Measurements from ENCODE around the gene CXXC5. TPM values are rescaled to one million over a fixed set of nuclear protein-coding genes. Genes with fewer than 3 reads are reported as not detected.

CXXC5 gene
- total RNA-seq, 2 donors from 2014 or later: 58.5 to 62.5 TPM

GRCh38 chr5:139681112-139681458 lies 32.9 kb downstream of the CXXC5 start:
- no peak for ATAC-seq (ENCODE audit: insufficient number of reproducible peaks, low FRiP score, low read depth)
- peaks cover 21% of the 10 kb centered on the region for H3K36me3 ChIP-seq
- H3K4me3 ChIP-seq: no peak overlapping the region
- H3K4me1 ChIP-seq (ENCODE audit: control insufficient read depth in 1 of 2, low read depth in 2 of 2): peaks cover 28 to 50% of the 10 kb centered on the region in 2 donors
- no peaks in the 10 kb centered on the region for H3K9me3 ChIP-seq
- H3K27ac ChIP-seq: no peak overlapping the region
- DNase-seq (ENCODE audit: low spot score): no peak
- TF ChIP-seq CTCF (IDR thresholded peaks at IDR 0.05): no peak
- H3K27me3 ChIP-seq (replicated peaks; ENCODE audit: insufficient read depth): no peaks in the 10 kb centered on the region

- Histone ChIP-seq H3K27ac (no peak overlapping the region), H3K4me1 (ENCODE audit: control insufficient read depth in 1 of 2, low read depth in 2 of 2) (peaks cover 28 to 51% of the 10 kb centered on the region in 2 donors)
Measured at GRCh38 chr5:139681466-139681865, 33.3 kb downstream of the CXXC5 start.

GRCh38 chr5:139682016-139682975 lies 34.1 kb downstream of the CXXC5 start:
- H3K9me3 ChIP-seq: no peaks in the 10 kb centered on the region
- ATAC-seq (ENCODE audit: insufficient number of reproducible peaks, low FRiP score, low read depth) (no peak), DNase-seq (ENCODE audit: low spot score) (no peak)
- no peaks in the 10 kb centered on the region for H3K27me3 ChIP-seq (replicated peaks; ENCODE audit: insufficient read depth)
- TF ChIP-seq CTCF (IDR thresholded peaks at IDR 0.05): no peak
- no peak overlapping the region for H3K27ac ChIP-seq
- H3K4me3 ChIP-seq: no peak overlapping the region
- H3K4me1 ChIP-seq (ENCODE audit: control insufficient read depth in 1 of 2, low read depth in 2 of 2): peaks cover 29 to 50% of the 10 kb centered on the region in 2 donors
- H3K36me3 ChIP-seq: peaks cover 21% of the 10 kb centered on the region

More at GRCh38 chr5:139681466-139681865, 33.3 kb downstream of the CXXC5 start:
- no peak for DNase-seq (ENCODE audit: low spot score)
- Histone ChIP-seq H3K27me3 (replicated peaks; ENCODE audit: insufficient read depth) (no peaks in the 10 kb centered on the region), H3K9me3 (no peaks in the 10 kb centered on the region), H3K4me3 (no peak overlapping the region), H3K36me3 (peaks cover 21% of the 10 kb centered on the region)
- ATAC-seq (ENCODE audit: insufficient number of reproducible peaks, low FRiP score, low read depth): no peak
- TF ChIP-seq CTCF (IDR thresholded peaks at IDR 0.05): no peak

GRCh38 chr5:139683295-139684271 lies 35.4 kb downstream of the CXXC5 start:
- Histone ChIP-seq H3K4me3 (no peak overlapping the region), H3K9me3 (no peaks in the 10 kb centered on the region), H3K4me1 (ENCODE audit: control insufficient read depth in 1 of 2, low read depth in 2 of 2) (peaks cover 17 to 51% of the 10 kb centered on the region in 2 donors), H3K27me3 (replicated peaks; ENCODE audit: insufficient read depth) (no peaks in the 10 kb centered on the region), H3K27ac (no peak overlapping the region), H3K36me3 (peaks cover 21% of the 10 kb centered on the region)
- DNase-seq (ENCODE audit: low spot score) (no peak), ATAC-seq (ENCODE audit: insufficient number of reproducible peaks, low FRiP score, low read depth) (no peak)
- no peak for TF ChIP-seq CTCF (IDR thresholded peaks at IDR 0.05)

Measured in thoracic aorta (tissue), 2 donors.